NOMO-1 treated with dmso at 0.1 percent for 144 hours (cell line): ENCODE results near the gene SSNA1.

ENCODE experiments used
- DNase-seq: peaks from one replicate; lab custom pipeline; 2025; ENCODE audit not compliant: unreplicated experiment; lab: John Stamatoyannopoulos, UW

The SSNA1 gene

GRCh38 chr9:137167747-137168572, 20.5 kb upstream of the SSNA1 start:
- no peak for DNase-seq

- DNase-seq, result no peak
Measured at GRCh38 chr9:137168573-137168903, 19.9 kb upstream of the SSNA1 start.

GRCh38 chr9:137168904-137169856, 19.3 kb upstream of the SSNA1 start:
- DNase-seq, result peak; percentile 53

- DNase-seq, result no peak
Measured at GRCh38 chr9:137169896-137170358, 18.5 kb upstream of the SSNA1 start, which contains the start of gene LRRC26. Gene LRRC26, minus strand, starts transcription at chr9:137170051. Its CDS starts 108 bp downstream, at chr9:137169943.

- DNase-seq, result no peak
Measured at GRCh38 chr9:137170486-137171148, 17.9 kb upstream of the SSNA1 start.

- no peak for DNase-seq
Measured at GRCh38 chr9:137171149-137171900, 17.2 kb upstream of the SSNA1 start.

GRCh38 chr9:137172901-137173795, 15.3 kb upstream of the SSNA1 start:
- DNase-seq, result no peak

GRCh38 chr9:137173796-137174664, 14.4 kb upstream of the SSNA1 start:
- no peak for DNase-seq

GRCh38 chr9:137174722-137175293, 13.7 kb upstream of the SSNA1 start:
- DNase-seq, result no peak

- no peak for DNase-seq
Measured at GRCh38 chr9:137175345-137175961, 13.0 kb upstream of the SSNA1 start.

- DNase-seq, result no peak
Measured at GRCh38 chr9:137176302-137177182, 11.9 kb upstream of the SSNA1 start.

- no peak for DNase-seq
Measured at GRCh38 chr9:137178201-137178938, 10.1 kb upstream of the SSNA1 start.

- no peak for DNase-seq
Measured at GRCh38 chr9:137178939-137179630, 9.4 kb upstream of the SSNA1 start.

- no peak for DNase-seq
Measured at GRCh38 chr9:137179761-137180160, 8.7 kb upstream of the SSNA1 start.

GRCh38 chr9:137180491-137180890, 8.0 kb upstream of the SSNA1 start:
- DNase-seq, result no peak

GRCh38 chr9:137181680-137182079, 6.8 kb upstream of the SSNA1 start:
- DNase-seq, result no peak
